ENCODE data around the gene INSR. TPM values are rescaled to one million over a fixed set of nuclear protein-coding genes. Genes with fewer than 3 reads are reported as not detected.

The INSR gene
- polyA plus RNA-seq, 6 donors from 2014 or later = 0.40 to 2.2 (median 0.52) TPM; not detected in 1

Other genes starting within 250 kb of the INSR start
- gene MBD3L2, start 245.1 kb downstream of the INSR start, polyA plus RNA-seq (ENCODE audit: low read depth in 6 of 6) = not detected
- gene MBD3L3, start 235.7 kb downstream of the INSR start, polyA plus RNA-seq (ENCODE audit: low read depth in 6 of 6) = not detected
- gene ZNF557, start 224.7 kb downstream of the INSR start, polyA plus RNA-seq (ENCODE audit: low read depth in 6 of 6) = 10 to 100 TPM in 1 of 6 donors, 1 to 10 TPM in 4, under 1 TPM in 1; 0.68 to 15.5 (median 5.0) TPM
- gene ARHGEF18, start 54.5 kb upstream of the INSR start, polyA plus RNA-seq (ENCODE audit: low read depth in 6 of 6) = 10 to 100 TPM in 1 of 6 donors, 1 to 10 TPM in 5; 3.0 to 19.9 (median 4.8) TPM
- gene PEX11G, start 194.6 kb upstream of the INSR start, polyA plus RNA-seq (ENCODE audit: low read depth in 6 of 6) = 1 to 10 TPM in 3 of 6 donors, under 1 TPM in 3; 0.52 to 4.4 (median 1.2) TPM
- 1 to 10 TPM in 5 of 6 donors, under 1 TPM in 1; 0.94 to 3.5 (median 1.6) TPM for gene ZNF358, start 221.7 kb upstream of the INSR start, polyA plus RNA-seq (ENCODE audit: low read depth in 6 of 6)
- gene MCOLN1, start 228.2 kb upstream of the INSR start, polyA plus RNA-seq (ENCODE audit: low read depth in 6 of 6) = 1 to 10 TPM; 5.0 to 8.9 (median 6.7) TPM
- 1 to 10 TPM; 4.1 to 9.6 (median 6.6) TPM for gene PNPLA6, start 241.3 kb upstream of the INSR start, polyA plus RNA-seq (ENCODE audit: low read depth in 6 of 6)